Measurements from ENCODE around the gene CABCOCO1. TPM values are rescaled to one million over a fixed set of nuclear protein-coding genes. Genes with fewer than 3 reads are reported as not detected.
A peak's percentile ranks its signal among the peaks of the same experiment; 100 is the strongest.

CABCOCO1 gene
- total and polyA plus RNA-seq, 11 donors = 0.19 to 1.5 (median 1.1) TPM; not detected in 8

DNA sequence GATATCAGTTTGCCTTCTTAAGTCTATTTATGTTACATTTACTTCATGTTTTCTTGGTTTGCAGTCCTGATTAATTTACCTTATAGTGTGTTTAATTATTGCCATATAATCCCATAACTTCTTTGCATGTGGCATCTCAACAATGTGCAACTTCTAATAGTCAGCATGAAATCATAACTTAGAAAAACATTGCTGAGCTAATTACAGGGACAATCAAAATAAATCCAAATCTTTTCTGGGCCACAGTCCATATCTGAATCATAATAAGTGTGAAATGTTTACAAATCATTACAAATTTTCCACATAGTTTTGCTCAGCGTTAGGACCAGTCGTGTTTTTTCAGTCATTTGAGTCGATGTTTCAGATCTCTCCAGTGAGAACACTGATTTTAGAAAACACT lies 29.1 kb upstream of the CABCOCO1 start:
- intact Hi-C loops (cut with DNase I) = no loop called here
- 70 to 79% (median 73%) methylated on average over 3 of the region's 3 CpGs for WGBS, 4 donors
- H3K4me1 ChIP-seq = peaks cover 0 to 16% (median 0%) of the 10 kb centered on the region in 12 donors

DNA sequence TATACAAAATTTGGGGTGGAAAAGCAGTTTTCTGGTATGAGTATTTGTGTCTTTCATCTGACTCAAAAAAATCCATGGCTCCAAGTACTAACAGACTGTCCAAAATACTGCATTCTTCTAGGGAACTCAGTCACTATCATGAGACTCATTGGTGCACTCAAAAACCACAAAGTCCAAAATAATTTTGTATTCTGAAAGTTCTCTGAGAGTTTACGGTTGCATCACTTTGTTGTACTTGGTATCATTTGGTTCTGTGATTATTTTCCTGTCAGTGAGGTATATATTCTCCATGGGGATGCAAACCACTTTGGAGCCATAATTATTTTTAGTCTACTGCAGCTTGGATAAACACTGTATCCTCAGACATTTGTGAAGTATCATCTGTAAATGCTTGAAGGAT lies 28.0 kb upstream of the CABCOCO1 start:
- no peaks in the 10 kb centered on the region for H3K9me3 ChIP-seq
- intact Hi-C loops (cut with DNase I) = no loop called here
- H3K4me1 ChIP-seq = peaks cover 0 to 16% (median 0%) of the 10 kb centered on the region in 12 donors
- H3K4me3 ChIP-seq = no peak overlapping the region
- H3K27ac ChIP-seq = no peak overlapping the region
- ATAC-seq = no peak
- 71 to 80% (median 77%) methylated on average over 1 of the region's 1 CpG for WGBS, 4 donors
- H3K27me3 ChIP-seq = no peaks in the 10 kb centered on the region
- H3K36me3 ChIP-seq = no peaks in the 10 kb centered on the region
- TF ChIP-seq POLR2A (IDR thresholded peaks at IDR 0.05) = no peak
- TF ChIP-seq, protein P1, sequence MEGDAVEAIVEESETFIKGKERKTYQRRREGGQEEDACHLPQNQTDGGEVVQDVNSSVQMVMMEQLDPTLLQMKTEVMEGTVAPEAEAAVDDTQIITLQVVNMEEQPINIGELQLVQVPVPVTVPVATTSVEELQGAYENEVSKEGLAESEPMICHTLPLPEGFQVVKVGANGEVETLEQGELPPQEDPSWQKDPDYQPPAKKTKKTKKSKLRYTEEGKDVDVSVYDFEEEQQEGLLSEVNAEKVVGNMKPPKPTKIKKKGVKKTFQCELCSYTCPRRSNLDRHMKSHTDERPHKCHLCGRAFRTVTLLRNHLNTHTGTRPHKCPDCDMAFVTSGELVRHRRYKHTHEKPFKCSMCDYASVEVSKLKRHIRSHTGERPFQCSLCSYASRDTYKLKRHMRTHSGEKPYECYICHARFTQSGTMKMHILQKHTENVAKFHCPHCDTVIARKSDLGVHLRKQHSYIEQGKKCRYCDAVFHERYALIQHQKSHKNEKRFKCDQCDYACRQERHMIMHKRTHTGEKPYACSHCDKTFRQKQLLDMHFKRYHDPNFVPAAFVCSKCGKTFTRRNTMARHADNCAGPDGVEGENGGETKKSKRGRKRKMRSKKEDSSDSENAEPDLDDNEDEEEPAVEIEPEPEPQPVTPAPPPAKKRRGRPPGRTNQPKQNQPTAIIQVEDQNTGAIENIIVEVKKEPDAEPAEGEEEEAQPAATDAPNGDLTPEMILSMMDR (IDR thresholded peaks at IDR 0.05) = no peak
- DNase-seq = no peak

More for the DNA sequence above, 29.1 kb upstream of the CABCOCO1 start:
- no peak overlapping the region for H3K4me3 ChIP-seq
- no peak for TF ChIP-seq POLR2A (IDR thresholded peaks at IDR 0.05)
- TF ChIP-seq, protein P1 (IDR thresholded peaks at IDR 0.05) = no peak
- H3K27ac ChIP-seq = no peak overlapping the region
- H3K9me3 ChIP-seq = no peaks in the 10 kb centered on the region
- no peak for ATAC-seq
- no peaks in the 10 kb centered on the region for H3K36me3 ChIP-seq
- DNase-seq = no peak
- no peaks in the 10 kb centered on the region for H3K27me3 ChIP-seq

DNA sequence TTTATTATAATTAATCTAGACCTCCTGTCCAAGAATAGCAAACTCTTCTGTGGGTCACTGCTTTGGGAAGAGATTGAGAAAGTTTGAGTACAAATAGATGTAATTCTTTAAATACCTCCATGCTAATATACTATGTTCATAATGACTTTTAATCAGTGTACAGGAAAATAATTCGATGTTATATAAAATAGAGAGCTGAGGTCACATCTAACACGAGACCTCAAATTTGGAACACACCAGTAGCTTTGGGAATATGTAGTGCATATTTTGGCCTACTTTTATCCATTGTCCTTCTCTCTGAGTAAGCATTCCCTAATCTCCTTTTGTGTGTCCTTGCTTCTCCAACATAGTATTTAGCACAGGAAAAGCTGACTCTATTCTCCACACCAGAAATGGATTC lies 27.3 kb upstream of the CABCOCO1 start:
- intact Hi-C loops (cut with DNase I) = no loop called here
- Histone ChIP-seq H3K27me3 (no peaks in the 10 kb centered on the region), H3K36me3 (no peaks in the 10 kb centered on the region), H3K9me3 (no peaks in the 10 kb centered on the region), H3K4me1 (peaks cover 0 to 16% (median 0%) of the 10 kb centered on the region in 12 donors), H3K27ac (peak overlapping the region in 1 of 12 donors; percentile 0), H3K4me3 (no peak overlapping the region)
- WGBS, 4 donors = 59 to 76% (median 67%) methylated on average over 2 of the region's 2 CpGs
- TF ChIP-seq, protein P1 (IDR thresholded peaks at IDR 0.05) = no peak
- no peak for TF ChIP-seq POLR2A (IDR thresholded peaks at IDR 0.05)
- DNase-seq (no peak), ATAC-seq (no peak)

DNA sequence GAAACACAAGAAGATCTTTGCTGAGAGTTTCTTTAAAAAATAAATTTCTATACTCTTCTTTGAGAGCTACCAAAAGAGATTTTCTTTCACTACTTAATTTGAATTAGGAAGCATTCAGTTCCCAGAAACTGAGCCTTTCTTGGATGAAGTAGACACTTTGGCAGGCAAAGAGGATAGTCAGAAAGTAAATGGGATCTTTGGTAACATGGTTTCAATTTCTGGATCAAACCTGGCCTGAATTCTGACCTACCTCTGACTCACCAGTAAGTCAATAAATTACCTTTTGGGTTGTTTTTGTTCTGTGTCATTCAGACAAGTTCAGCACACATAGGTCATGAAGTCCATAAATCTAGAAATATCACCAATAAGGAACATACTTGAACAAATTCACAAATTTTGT lies 26.8 kb upstream of the CABCOCO1 start:
- Histone ChIP-seq H3K27ac (peak overlapping the region in 1 of 12 donors; percentile 0), H3K9me3 (no peaks in the 10 kb centered on the region), H3K27me3 (no peaks in the 10 kb centered on the region), H3K4me1 (peaks cover 0 to 16% (median 0%) of the 10 kb centered on the region in 12 donors), H3K36me3 (no peaks in the 10 kb centered on the region), H3K4me3 (no peak overlapping the region)
- ATAC-seq = no peak
- intact Hi-C loops (cut with DNase I) = no loop called here
- TF ChIP-seq, protein P1 (IDR thresholded peaks at IDR 0.05) = no peak
- TF ChIP-seq POLR2A (IDR thresholded peaks at IDR 0.05) = no peak
- DNase-seq = no peak

Data from heart left ventricle (tissue), 16 donors.